ENCODE measurements around the gene MSRB2.
"Not testable (repeated sequence)": the region's sequence is repeated elsewhere in the genome, so short reads cannot be mapped to it uniquely, and the experiment has no call there.

MSRB2 gene

DNA sequence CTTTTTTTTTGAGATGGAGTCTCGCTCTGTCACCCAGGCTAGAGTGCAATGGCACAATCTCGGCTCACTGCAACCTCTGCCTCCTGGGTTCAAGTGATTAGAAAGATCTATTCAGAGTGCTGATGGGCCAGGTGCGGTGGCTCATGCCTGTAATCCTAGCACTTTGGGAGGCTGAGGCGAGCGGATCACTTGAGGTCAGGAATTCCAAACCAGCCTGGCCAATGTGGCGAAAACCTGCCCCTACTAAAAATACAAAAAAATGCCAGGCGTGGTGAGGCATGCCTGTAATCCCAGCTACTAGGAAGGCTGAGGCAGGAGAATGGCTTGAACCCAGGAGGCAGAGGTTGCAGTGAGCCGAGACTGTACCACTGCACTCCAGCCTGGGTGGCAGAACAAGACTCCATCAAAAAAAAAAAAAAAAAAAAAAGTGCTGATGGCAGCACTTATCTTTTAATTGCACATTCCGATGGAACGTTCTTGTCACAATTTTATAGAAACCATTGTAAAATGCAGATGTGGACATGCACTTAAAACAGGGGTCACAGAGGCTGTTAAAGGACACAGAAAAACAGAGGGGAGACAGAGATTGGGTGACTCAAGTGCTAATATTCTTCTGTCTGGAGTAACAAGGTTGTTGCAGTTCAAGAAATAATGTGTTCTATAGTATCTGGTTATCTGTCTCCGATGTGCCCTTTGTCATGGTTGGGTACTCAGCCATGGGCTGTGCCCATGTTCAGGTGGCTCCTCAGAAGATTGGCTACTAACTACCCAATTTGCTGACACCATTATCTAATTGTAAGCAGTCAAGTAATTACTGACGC is 25.1 kb upstream of the MSRB2 start:
- not testable (repeated sequence) for DNase-seq

DNA sequence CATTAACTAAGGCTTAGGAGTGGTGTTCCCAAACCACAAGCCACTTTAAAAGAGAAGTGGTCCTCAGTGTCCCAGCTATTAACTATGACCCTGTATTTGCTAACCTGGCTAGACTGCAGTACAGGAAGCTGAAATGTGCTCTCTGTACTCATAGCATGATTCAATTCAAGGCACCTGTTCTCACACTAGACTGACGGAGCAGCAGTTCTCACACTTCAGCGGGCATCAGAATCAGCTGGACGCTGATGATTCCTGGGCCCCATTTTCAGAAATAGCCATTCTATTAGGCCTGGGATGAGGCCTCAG is 24.5 kb upstream of the MSRB2 start:
- peak; percentile 93 for DNase-seq

DNA sequence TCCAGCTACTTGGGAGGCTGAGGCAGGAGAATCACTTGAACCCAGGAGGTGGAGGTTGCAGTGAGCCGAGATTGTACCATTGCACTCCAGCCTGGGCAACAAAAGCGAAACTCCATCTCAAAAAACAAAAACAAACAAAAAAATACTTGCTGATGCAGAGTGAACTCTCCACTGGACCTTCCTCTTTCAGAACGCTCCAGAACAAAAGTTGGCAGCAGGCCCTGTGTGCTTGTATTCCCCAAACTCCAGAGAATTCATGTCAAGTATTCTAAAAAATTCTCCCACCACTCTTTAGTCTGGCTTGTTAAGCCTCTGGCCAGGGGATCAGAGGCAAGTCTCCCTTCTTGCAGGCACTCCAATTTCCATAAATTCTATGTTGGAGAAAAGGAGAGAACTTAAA is 22.8 kb upstream of the MSRB2 start:
- not testable (repeated sequence) for DNase-seq

DNA sequence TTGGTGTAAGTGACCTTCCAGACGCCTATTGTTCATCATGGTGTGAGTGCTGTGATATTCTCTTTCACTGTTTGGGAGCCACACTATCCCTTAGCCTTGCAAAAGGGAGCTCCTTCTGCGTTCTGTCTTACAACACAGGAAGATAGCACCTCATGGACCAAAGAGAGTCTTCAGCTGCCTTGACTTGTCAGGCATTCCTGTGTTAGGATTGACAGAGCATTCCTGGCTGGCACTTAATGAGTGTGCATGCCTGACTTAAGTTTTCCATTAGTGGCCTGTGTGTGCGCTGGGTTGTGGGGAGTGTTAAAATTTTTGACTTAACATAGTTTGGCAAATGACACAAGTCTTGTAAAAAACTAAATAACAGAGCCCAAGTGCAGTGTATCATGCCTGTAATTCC is 21.9 kb upstream of the MSRB2 start:
- no peak for DNase-seq

DNA sequence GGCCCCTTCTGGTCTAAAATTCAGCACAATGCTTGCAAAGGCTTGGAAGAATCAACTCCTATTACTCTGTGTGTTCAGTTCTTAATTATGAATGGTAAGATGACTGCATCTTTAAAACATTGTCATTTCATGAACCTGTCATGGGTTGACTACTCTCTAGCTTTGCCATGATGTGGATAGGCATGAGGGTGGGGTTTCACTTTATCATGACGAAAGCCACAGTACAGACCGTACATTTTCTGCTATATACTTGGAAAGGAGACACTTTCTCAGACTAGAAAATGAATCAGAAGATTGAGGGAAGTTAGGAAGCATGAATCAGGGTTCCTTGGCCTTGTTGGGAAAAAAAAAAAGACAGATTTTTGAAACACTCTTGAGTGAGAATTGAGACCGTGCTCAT is 19.7 kb upstream of the MSRB2 start:
- no peak for DNase-seq

DNA sequence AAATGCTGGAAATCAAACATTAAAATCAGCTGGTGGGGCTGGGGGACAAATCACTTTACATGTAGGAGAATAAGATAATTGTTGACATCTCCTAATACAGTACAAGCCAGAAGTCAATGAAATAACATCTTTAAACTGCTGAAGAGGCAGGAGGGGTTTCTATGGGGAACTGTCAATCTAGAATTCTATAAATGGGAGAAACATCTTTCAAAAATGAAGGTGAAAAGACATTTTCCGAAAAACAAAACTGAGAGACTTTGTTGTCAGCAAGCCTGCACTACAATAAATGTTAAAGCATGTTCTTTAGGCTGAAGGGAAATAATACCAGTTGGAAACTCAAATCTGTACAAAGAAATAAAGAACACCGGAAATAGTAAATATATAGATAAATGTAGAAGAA is 17.3 kb upstream of the MSRB2 start:
- DNase-seq, result no peak

DNA sequence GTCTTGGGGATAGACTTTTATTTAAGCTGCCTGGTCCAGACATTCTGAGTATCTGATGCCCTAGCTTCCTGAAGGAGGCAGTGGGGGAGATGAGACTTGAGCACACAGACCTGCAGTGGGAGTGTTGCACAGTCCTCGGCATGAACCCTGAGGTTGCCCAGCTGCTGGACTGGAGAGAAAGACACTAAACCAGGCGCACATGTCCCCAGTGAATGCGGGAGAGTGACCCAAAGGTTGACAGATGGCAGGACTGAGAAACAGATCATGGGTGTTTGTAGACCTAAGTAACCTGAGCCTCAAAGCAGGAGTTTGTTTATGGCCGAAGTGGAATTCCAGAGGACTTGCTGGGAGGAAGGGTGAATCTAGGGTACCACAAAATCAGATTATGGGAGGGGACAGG is 15.7 kb upstream of the MSRB2 start:
- no peak for DNase-seq

DNA sequence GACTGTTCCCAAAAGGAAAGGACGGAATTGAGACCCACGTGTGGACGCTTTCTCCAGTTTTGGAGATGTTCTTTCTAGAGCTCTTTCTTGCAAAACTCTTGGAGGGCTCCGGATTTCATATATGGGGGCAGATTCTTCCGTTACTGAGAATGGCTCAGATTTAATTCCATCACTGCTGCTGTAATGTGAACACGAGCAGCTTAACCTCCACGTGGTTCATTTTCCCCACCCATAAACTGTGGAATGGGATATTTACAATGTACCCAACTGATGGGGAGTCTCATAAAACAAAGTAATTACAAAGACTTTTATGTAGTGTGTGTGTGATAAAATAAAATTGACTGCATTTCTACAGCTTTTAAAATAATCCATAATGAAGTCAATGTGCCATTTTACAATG is 15.1 kb upstream of the MSRB2 start:
- DNase-seq, result no peak

DNA sequence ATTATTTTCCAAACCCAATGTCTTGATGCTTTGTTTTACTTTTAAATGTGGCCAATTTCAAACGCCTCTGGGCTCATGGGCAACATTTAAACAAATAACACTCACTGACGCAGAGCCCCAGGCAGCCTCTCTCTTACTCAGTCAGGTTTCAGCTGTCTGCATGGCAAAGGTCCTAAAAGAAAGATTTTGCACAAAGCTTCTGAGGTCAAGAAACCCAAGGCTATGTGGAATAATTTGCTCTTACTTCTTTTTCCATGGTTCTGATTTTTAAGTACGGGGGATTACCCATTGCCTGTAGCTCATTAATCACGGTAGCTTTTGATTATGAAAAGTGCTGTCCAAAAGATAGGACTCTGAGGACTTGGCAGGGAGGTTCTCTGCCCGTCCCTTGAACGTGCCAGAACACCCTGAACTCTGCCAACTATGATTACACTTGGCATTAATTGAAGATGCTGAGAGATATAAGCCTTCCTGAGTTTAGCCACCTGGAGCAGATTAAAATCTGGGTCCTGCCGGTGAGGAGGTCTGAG is 14.1 kb upstream of the MSRB2 start:
- peak; percentile 22 for DNase-seq

DNA sequence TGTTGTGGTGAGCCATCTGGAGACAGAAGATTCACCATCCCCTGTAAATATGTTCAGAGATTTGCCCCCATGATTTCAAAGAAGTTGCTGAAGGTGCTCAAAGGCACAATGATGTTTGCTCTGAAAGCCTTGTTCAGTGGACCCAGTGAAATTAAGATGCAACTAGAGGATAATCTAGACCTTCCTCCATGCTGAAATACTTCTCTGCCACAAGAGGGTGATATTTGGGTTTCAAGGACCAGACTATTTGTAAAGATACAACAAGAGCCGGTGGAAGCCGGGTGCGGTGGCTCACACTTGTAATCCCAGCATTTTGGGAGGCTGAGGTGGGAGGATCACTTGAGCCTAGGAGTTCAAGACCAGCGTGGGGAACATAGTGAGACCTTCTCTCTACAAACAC is 13.5 kb upstream of the MSRB2 start:
- DNase-seq, result no peak

DNA sequence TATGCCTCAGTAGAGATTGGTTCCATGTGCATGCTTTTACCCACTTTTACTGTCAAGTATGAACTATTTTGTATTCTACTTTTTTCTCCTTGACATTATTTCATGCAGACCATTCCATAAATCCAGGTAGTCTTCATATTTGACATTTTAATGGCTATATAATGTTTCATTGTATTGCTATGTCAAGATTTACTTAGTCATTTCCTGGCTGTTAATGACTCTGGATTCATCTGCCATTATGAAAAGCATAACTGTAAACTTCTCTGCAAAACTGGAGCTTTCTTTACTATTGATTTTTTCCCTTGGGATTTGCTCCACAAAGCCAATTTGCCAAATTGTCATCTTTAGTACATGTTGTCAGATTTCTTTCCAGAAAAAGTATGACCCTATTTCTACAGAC is 6.8 kb upstream of the MSRB2 start:
- DNase-seq, result no peak

DNA sequence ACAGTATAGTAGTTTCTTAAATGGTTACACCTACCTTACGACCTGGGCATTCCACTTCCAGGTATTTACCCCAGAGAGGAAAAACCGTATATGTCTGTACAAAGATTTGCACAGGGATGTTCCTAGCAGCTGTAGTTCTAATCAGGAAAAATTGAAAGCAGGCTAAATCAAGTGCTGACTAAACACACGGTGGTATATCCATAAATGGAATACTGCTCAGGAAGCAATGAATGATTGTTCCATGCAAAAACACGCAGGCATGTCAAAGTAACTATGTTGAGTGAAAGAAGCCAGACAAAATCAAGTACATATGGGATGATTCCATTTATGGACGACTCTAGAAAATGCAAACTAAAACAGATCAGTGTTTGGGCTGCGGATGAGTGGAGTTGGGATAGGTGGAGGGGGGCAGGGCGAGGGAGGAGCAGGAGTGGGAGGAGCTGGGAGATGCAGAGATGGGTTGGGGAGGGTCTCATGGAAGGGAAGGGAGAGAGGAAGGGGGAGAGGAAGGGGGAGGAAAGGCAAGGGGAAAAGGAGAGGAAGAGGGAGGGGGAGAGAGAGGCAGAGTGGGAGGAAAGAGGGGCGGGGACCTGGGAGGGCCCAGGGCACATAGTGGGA is 484 bp upstream of the MSRB2 start:
- DNase-seq, result no peak

DNA sequence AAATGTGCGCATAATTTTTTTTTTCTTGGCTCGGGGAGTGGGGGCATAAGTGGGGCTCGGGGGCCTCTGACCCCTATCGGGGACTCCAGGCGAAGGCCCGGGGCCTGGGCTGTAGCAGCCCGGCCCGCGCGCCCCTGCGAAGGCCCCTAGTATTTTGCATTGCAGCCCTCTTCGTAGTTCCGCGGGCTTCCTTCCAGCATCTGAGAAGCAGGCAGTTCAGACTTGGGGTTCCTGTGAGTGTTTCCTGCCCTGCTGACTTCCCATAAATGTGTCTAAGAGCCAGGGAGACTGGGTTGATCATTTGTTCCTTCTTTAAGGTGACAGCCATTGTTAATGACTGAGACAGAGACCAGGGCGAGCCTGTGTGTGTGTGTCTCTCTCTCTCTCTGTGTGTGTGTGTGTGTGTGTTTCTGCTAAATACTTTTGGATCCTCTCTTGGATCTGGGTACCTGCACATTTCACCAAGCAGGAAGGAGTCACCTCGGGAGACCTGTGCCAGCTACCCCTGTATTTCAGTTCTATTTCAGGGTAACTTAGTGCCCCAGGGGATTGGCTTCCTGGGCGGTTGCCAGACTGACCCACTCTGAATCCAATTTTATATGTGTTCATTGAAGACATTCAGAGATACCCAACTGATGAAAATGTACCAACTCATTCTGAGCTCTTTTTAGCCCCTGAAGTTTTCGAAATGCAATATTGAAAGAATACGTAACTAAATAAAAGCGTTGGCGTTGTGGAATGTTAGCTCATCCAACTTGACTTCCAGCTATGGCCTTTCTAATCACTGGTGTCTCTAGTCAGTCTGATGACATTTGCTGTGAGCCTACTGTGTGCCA is 805 bp downstream of the MSRB2 start:
- peak; percentile 7 for DNase-seq

DNA sequence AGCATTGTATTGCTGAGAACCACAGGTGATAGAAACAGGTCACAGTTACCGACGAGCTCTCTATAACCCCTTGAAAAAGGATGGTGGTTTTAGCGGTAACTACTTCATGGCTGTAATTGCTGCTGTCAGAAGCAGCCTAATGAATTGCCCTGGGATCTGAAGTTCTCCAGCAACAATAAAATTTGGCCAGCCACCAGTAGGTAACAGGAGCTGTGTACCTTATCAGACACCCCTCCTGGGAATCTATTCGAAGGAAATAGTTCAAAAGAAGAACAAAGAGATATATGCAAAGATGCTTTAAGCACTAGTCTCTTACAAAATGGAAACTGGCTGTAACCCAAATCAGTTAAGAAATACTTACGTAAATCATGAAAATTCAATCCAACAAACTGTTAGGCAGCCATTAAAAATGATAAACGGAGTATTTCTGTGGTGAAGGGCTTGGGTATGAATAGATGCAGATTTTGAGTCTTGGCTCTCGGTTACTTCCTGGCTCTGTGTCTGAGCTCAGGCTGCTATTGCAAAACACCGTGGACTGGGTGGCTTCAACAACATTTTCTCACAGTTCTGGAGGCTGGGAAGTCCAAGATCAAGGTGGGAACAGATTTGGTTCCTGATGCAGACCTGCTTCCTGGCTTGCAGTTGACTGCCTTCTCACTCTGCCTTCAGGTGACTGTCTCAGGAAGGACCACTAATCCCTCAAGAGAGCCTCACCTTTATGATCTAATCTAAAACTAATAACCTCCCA is 1.6 kb downstream of the MSRB2 start:
- DNase-seq, result peak; percentile 68

DNA sequence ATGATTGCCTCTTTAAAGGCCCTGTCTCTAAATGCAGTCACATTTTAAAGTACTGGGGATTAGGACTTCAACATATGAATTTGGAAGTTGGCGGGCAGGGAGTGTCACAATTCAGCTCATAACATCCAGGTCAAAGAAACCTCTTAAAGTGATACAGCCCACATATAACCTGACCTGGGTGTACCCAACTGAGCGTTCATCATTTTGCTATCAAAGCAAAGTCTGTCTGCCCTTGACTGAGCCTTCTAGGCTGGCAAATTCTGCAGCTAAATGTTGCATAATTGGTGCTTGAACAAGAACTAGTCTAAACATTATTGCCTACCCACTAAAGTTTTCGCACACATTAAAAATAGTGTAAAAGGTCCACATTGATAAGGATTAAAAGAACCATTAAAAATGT is 3.7 kb downstream of the MSRB2 start:
- DNase-seq, result no peak

DNA sequence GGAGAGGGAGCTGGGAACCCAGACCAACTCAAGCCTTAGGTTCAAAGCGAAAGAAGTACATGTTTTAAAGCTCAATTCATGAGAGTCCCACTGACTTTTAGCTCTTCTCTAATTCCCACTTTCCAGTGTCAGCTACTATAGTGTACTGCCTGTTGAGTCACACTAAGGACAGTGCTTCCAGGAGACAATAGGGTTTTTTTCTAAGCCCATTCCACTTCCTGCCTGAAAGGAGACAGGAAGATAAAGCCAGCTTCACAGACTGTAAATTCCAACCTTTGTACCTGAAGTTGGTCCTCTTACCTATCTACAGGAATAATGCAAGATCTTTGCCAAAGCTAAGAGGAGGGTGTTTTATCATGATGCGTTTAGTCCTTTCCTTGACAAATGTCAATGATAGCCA is 4.4 kb downstream of the MSRB2 start:
- DNase-seq, result no peak

DNA sequence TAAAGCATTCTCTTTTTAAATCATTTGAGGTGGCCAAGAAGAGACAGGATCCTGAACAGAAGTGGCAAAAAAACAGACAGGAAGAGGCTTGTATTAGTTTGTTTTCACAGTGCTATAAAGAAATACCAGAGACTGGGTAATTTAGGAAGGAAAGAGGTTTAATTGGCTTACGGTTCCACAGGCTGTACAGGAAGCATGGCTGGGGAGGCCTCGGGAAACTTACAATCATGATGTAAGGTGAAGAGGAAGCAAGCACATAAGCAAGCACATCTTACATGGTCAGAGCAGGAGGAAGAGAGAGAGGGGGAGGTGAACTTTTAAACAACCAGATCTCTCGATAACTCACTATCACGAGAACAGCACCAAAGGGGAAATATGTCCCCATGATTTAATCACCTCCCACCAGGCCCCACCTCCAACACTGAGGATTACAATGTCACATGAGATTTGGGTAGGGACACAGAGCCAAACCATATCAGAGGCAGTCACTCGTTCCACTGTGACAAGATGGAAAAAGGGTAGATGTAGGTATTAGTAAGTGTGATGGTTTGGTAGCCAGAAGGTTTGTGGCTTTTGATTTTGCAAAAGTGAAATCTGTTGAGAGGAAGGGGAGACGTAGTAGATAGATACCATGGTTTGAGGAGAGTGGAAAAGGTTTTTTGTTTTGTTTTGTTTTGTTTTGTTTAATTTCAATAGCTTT is 5.1 kb downstream of the MSRB2 start:
- no peak for DNase-seq

DNA sequence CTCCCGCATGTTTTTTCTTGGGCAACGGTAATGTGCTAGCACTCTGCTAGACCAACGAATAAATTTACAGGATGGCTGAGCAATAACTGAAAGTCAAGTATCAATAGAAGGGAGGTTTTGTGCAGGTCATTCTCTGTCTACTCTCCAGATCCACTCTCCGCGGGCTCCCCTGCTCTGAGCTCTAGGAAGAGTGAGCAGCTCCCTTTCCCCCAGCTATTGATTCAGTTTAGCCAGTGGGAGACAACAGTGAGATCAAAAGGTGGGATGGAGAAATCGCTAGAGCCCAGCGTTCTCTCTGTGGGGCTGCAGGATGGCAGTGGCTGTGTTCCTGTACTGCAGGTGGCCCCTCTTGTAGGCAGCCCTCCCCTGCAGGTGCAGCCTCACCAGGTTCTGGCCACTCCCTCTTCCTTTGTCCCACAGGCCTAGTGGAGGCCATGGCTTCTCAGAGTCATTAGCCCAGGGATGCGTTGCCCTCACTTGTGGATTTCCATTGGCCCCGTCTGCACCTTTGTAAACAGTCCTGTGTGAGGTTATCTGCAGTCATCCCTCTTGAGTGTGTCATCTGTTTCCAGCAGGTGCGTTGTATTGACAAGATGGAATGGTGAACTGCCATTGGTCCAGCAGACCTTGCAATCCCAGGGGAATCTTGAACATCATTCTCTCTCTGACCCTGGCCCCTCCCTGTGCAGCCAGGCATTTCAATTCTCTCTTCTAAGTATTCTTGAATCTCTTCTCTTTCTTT is 11.1 kb downstream of the MSRB2 start:
- peak; percentile 82 for DNase-seq

DNA sequence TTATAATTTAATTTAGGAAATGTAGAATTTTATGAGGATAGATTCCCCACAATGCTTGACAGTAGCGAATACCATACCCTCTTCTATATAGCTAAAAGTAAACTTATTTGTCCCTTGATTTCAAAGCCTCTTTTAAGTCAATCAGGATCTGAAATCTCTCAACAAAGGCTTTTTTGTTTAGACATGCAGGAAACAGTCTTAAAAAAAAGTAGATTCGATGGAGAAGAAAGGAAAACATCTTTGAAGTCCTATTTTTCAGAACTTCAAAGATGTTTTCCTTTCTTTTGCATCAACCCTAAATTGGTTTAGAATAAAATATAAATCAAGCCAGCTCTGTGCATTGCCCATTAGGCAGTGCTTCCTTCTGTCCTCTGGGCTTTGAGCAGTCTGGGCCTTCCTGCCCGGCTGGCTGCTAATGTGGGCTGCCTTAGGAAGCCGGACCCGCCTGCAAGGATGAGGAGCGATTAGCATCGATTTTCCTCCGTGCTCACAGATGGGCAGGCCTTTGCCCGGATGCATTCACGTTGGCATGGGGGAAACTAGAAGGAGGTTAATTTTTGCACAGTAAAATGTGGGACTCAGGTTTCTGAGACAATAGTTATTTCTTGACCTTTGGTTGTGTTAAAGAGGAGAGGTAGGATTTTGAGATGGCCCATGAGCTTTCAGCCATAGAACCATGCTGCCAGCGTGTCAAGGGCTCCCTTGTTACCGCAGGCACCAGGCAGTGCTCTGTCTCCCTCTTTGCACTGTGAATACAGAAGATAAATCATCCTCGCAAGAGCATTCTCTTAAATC is 15.5 kb downstream of the MSRB2 start:
- no peak for DNase-seq

DNA sequence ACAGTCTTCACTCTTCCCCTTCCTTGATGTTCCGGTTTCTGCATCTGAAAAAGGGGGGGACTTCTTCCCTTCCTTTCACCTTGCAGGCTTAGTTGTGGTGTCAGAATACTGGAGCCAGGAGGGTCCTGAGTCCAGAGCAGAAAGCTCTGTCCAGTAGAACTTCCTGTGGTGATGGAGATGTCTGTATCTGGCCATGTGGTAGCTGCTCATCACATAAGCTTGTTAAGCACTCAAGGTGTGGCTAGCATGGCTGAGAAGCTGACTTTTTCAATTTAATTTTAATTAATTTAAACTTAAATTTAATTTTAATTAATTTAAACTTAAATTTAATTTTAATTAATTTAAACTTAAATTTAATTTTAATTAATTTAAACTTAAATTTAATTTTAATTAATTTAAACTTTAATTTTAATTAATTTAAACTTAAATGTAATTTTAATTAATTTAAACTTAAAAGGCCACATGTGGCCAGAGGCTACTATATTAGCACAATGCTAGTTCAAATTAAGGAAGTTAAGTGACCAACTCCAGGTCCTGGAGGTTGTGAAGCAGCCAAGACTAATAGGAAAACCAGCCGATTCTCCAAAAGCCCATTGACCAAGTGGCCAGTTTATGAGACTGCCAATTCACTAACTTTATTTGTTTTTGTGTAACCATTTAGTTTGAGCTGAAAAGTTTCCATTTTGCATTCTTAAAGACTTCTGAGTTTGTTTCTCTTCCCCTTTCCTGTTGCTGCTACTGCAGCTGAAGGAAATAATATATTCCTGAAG is 16.3 kb downstream of the MSRB2 start:
- no peak for DNase-seq

Measured in NCI-H1105 treated with DMSO at 0.1 percent for 48 hours (cell line).